Kidney capillary endothelial cell (primary cell): ENCODE measurements around the gene ZNF576.
"Not testable (repeated sequence)": the region's sequence is repeated elsewhere in the genome, so short reads cannot be mapped to it uniquely, and the experiment has no call there.

ENCODE experiments used
- DNase-seq: peaks from one replicate; pipeline ENCODE4 v3.0.0-alpha.2; 2018; ENCODE audit warnings: low spot score

The ZNF576 gene

DNA sequence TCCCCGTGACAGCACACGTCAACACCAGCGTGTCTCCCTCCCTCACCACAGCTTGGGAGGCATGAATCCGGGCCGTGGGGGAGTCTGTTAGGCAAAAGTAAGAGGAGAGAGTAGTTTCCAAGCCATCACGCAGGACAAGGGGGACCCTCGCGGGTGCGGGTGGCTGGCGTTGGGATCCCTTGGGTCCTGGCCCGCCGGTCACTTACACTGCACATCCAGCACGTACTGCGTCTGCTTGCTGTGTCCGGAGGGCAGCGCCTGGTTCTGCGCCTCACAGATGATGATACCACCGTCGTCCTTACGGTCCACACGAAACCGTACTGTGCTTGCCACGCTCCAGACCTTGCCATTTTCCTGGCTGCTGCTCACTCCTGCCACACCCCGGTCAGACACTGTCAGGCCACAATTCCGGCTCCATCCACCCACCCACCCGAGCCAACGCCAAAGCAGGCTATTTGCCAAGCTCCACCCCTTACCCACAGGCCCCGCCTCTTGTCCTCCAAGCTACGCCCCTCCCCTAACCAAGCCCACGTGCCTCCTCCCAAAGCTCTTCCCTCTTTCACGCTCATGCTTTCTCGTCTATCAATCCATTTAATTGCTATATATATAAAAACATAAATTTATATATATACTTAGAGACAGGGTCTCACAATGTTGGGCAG is 29.7 kb downstream of the ZNF576 start:
- no peak for DNase-seq

DNA sequence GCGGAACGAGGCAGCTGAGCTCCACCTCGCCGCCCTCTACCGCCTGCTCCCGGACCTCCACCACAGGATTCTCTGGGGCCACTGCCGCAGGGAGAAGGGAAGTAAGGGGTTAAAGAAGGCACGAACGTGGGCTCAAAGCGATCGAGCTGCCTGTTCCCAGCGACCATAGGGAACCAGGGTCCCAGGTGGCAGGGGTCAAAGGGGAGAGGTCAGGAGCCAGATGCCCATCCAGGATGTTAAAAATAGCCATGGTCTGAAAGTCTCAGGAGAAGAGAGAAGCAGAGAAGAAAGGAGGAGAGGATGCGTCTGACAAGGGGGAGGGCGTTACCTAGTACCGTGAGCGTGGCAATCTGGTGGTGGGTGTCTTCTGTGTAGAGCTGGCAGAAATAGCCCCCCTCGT is 30.4 kb downstream of the ZNF576 start:
- DNase-seq: no peak

DNA sequence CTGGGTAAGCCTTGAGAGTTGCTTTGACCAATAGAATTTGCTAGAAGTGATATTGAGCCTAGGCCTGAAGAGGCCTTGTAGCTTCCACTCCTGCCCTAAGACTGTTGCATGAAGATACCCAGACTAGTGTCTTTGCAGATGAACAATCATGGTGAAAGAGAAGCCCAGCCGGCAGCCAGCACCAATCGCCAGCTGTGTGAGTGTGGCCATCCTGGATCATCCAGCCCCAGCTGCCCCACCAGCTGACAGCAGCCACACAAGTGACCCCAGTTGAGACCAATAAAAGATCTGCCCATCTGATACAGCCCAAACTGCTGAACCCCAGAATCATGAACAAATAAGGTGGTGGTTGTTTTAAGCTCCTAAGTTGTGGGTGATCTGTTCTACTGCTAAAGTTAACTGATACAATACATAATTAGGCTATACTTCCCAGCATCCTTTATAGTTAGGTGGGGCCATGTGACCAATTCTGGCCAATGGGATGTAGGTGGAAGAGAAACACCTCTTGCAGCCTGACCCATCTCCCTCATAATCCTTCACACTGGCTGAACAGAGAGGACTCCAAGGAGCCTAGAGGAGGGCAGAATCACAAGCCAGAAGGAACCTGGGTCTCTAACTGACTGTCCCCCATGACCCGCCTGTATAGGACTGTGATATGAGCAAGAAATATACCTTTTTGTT is 32.4 kb downstream of the ZNF576 start:
- DNase-seq: no peak

DNA sequence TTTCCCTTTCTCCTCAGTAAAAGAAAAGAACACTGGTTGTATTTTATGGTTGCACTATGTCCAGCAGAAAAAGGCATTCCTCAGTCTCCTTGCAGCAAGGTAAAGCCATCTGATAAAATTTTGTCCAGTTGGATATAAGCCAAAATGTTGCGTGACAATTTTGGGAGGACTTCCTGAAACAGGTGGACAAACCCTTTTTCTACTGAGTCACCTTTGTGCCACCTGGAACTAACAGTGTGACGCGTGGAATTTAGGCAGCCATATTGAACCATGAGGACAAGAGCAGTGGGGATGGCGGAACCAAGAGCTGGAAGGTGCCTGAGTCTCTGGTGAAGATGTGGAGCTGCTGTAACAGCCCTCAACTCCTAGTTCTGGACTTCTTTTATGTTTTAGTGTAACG is 35.1 kb downstream of the ZNF576 start:
- no peak for DNase-seq

DNA sequence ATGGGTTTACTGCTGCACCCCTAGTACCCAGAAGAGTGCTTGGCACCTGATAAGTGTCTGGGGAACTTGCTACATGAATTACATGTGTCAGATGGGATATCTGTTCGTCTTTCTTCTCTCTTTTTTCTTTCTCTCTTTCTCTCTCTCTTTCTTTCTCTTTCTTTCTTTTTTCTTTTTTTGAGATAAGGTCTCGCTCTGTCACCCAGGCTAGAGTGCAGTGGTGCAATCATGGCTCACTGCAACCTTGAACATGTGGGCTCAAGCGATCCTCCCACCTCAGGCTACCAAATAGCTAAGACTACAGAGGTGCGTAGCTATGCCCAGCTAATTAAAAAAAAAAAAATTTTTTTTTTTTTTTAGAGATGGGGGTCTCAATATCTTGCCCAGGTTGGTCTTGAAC is 37.1 kb downstream of the ZNF576 start:
- no peak for DNase-seq

- no peak for DNase-seq
Measured at GRCh38 chr19:43634068-43634467, 37.7 kb downstream of the ZNF576 start.

- no peak for DNase-seq
Measured at GRCh38 chr19:43634506-43634871, 38.1 kb downstream of the ZNF576 start.

- DNase-seq: no peak
Measured at GRCh38 chr19:43634872-43635560, 38.6 kb downstream of the ZNF576 start.

DNA sequence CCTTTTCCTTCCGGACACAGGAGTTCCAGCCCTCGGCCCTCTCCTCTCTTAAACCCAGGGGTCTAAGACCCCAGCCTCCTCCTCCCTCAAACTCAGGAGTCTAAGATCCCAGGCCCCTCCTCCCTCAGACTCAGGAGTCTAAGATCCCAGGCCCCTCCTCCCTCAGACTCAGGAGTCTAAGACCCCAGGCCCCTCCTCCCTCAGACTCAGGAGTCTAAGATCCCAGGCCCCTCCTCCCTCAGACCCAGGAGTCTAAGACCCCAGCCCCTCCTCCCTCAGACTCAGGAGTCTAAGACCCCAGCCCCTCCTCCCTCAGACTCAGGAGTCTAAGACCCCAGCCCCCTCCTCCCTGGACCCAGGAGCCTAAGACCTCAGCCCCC is 39.2 kb downstream of the ZNF576 start:
- DNase-seq: not testable (repeated sequence)

DNA sequence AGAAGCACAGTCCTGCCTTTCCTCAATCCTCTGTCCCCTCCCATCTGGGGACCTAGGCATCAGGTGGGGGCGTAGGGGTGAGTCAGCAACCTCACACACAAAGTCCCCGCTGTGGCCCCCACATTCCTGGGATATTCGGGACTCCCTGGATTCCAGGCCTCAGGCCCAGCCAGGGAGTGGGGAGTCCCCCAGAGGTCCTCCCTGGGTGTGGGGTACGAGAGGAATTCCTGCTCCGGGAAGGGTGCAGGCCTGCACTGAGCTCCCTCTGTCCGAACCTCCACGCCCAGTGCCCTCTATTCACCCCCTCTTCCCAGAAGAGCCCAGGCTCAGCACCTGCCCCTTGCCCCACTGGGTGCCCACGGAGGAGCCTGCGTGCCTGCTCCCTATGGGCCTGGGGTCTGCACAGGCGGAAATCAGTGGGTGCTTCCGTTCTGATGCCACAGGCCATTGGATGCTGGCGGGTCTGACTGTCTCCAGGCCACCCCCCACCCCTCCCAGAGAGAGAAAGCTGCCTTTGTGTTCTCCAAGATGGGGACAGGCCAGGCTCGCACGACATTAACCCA is 39.8 kb downstream of the ZNF576 start:
- DNase-seq: no peak

GRCh38 chr19:43638214-43638994 is 42.0 kb downstream of the ZNF576 start:
- DNase-seq: no peak

DNA sequence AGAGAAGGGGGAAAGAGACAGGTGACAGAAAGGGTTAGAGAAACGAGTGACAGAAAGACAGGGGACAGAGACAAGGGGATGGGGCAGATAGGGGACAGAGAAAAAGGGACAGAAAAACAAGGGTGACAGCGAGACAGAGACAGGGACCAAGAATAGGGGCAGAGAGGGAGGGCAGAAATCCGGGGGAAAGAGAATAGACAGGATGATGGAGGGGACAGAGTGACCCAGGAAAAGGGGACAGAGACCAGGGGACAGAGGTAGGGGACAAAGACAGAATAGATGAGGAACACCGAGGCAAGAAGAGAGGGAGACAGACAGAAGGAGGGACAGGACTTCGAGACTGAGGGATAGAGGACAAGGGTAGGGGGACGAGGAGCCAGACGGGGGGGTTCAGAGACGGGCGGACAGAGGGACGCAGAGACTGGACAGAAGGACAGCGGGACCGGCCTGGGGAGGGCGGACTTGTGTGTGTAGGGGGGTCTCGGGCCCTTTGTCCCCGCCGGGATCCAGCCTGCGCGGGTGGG is 42.7 kb downstream of the ZNF576 start:
- no peak for DNase-seq

GRCh38 chr19:43639519-43640423 is 43.4 kb downstream of the ZNF576 start, which contains the start of gene CADM4:
Gene CADM4 (minus strand): TSS chr19:43639850. CDS start chr19:43639790, 60 bp downstream.
- no peak for DNase-seq

DNA sequence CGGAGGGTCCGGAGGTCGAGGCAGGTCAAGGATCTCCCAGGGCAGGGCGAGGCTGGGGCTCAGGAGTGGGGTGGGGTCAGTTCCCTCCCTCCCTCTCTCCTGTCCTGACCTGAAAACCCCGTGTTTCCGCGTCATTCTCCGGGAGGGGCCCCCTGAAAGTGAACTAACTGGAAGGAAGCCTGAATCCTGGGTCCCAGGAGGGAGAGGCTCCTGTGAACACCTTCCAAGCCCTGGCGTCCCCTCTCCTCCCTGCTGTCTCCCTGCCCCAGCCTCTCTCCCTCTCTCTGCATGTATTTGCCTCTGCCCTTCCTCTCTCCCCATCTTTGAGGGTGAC is 44.0 kb downstream of the ZNF576 start:
- DNase-seq: no peak

GRCh38 chr19:43641333-43641732 is 44.9 kb downstream of the ZNF576 start:
- DNase-seq: no peak

DNA sequence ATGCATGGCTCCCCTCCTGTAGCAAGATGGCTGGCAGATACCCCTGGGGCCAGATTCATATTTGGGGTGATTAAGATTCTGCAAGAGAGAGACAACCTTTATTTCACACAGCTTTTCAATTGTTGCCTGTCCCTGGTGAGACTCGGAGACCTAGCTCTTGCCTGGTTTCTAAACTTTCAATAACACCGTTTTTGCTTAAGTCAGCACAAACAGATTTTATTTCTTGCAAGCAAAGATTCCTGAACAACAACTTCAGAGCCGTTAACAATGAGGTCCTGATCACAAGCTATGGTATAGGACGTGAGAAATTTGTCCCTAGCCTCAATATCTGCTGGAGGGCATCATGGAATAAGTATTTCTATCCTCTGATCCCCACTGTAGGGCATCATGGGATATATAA is 46.1 kb downstream of the ZNF576 start:
- DNase-seq: no peak

GRCh38 chr19:43643326-43643725 is 46.9 kb downstream of the ZNF576 start:
- no peak for DNase-seq

GRCh38 chr19:43644181-43644580 is 47.8 kb downstream of the ZNF576 start:
- no peak for DNase-seq

DNA sequence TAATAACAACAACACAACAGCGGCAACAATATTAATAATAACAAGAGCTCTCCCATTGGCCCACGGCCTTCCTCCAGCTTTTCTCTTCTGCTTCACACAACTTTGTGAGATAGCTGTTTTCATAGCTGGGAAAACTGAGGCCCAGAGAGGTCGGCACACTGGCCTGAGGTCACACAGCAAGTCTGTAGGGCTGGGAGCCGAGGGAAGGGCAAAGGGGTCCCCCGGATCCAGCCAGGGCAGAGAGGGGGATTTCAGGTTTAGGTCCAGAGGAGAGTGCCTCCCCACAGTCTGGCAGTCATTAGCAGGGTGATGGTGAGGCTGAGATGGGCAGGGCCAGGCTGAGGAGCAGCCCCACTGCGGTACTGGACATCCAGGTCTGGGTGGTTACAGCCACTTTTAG is 52.2 kb downstream of the ZNF576 start:
- DNase-seq: no peak

DNA sequence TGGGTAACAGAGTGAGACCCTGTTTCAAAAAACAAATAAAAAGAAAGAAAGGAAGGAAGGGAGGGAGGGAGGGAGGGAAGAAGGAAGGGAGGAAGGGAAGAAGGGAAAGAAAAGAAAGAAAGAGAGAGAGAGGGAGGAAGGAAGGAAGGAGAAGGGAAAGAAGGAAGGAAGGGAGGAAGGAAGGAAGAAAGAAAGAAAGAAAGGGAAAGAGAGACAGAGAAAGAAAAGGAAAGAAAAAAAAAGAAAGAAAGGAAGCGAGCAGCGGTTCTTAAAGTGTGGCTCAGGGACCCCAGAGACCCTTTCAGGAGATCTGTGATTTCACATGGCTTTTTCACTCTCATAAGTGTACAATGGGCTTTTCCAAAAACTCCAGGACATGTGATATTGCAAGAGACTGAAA is 53.1 kb downstream of the ZNF576 start:
- no peak for DNase-seq

DNA sequence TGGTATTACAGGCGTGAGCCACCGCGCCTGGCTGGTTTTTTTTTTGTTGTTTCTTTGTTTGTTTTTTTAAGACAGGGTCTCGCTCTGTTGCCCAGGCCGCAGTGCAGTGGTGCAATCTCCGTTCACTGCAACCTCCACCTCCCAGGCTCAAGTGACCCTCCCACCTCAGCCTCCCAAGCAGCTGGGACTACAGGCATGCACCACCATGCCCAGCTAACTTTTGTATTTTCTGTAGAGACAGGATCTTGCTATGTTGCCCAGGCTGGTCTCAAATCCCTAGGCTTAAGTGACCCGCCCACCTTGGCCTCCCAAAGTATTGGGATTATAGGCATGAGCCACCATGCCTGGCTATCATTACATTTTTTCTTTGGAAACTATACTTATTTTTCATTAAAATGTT is 53.9 kb downstream of the ZNF576 start:
- not testable (repeated sequence) for DNase-seq
